ENCODE measurements around the gene ATF6.

GRCh38 chr1:161731981-161732718 is 34.0 kb upstream of the ATF6 start:
- no peak for TF ChIP-seq CTCF (IDR thresholded peaks at IDR 0.05; ENCODE audit: low read length)
- TF ChIP-seq EZH2 (optimal IDR thresholded peaks at IDR 0.05; ENCODE audit: low read depth, low read length), result no peak
- TF ChIP-seq EZH2phosphoT487 (IDR thresholded peaks at IDR 0.05; ENCODE audit: low read length), result no peak

All from MM.1S (cell line).